GM12891 (cell line): ENCODE results near the gene MAML2.

ENCODE experiments used
- DNase-seq: peaks from one replicate; pipeline ENCODE4 v3.0.0; 2011; ENCODE audit warnings: low spot score; ENCODE audit not compliant: insufficient read length
- FAIRE-seq: peaks from 2 replicates; lab custom pipeline; 2011; peaks lifted over from hg19 to GRCh38; lab: Jason Lieb, UNC
- PAX5 ChIP-seq: IDR thresholded peaks from 2 replicates; pipeline ENCODE4 v1.6.1; 2011; ENCODE audit warnings: low read length, moderate library complexity, mild to moderate bottlenecking; ENCODE audit not compliant: insufficient read depth, severe bottlenecking
- POLR2A ChIP-seq: IDR thresholded peaks from 2 replicates; pipeline ENCODE4 v1.6.1; 2011; ENCODE audit warnings: low read depth, low read length, control low read depth
- POLR2AphosphoS5 ChIP-seq: IDR thresholded peaks from 2 replicates; pipeline ENCODE4 v1.6.1; 2011; ENCODE audit warnings: low read depth, low read length, control low read depth
- POU2F2 ChIP-seq: IDR thresholded peaks from 2 replicates; pipeline ENCODE4 v1.6.1; 2011; ENCODE audit warnings: low read depth, mild to moderate bottlenecking, control low read depth, low read length, moderate library complexity
- SPI1 ChIP-seq: IDR thresholded peaks from 2 replicates; pipeline ENCODE4 v1.6.1; 2011; ENCODE audit warnings: low read depth, low read length, control low read depth
- TAF1 ChIP-seq: IDR thresholded peaks from 2 replicates; pipeline ENCODE4 v1.6.1; 2011; ENCODE audit warnings: low read depth, low read length, control low read depth

MAML2 gene

DNA sequence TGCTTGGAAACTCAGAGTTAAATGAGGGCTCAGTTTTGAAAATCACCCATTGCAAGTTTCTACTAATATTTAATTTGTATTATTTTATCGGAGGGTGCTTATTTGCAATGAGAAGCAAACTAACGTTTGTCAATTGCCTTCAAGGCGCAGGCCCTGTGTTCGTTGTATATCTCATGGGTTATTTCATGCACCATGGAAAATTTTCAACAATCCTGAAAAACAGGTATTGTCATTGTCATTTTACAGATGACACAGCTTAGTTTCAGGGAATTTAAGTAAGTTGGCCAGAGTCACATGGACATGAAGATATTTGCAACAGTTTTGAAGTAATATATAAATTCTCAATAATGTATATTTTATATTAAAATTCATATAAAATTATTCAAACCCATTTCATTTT lies 261.4 kb downstream of the MAML2 start:
- no peak for DNase-seq
- no peak for FAIRE-seq
- TF ChIP-seq POU2F2 (no peak), POLR2AphosphoS5 (no peak)

DNA sequence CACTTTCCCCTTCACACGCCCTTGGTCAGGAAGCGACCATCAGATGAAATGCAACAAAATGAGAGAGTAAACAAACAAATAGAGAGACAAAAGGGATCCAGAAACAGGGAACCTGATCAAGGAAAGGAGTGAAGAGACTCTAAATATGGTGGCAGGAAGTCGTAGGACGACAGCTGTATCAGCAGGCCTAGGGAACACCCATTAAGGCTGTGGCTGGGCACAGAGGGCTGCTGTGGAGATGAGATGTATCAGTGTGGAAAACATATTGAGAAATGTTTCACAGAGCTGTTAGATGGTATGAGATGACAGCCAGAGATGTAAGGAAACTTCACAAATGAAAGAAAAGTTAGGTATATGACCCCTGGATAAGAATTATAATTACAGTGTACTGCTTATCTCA lies 263.3 kb downstream of the MAML2 start:
- no peak for DNase-seq
- FAIRE-seq = no peak

DNA sequence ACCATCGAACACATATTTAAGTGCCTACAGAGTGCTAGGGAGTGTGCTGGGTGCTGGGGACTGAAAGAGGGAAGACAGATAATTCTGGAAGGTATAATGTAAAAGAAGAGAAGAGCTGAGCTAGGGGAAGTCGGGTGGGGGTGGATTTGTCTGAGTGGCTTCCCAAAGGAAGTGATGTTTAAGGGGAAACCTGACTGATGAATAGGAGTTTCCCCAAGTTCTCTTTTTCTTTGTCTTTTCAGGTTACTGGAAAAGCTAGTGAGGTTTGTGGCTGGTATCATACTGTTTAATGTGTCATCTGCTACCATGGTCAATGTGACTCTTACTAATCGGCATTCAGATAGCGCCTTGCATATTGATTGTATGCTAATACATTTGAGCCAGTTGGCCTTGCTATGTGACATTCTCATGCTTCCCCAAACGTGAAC lies 267.4 kb downstream of the MAML2 start:
- TF ChIP-seq PAX5 (peak; percentile 63), POLR2A (no peak), TAF1 (no peak), SPI1 (peak; percentile 59), POU2F2 (peak; percentile 98)
- no peak for DNase-seq
- peak; percentile 90 for FAIRE-seq

More for the DNA sequence above, 263.3 kb downstream of the MAML2 start:
- no peak for TF ChIP-seq POLR2A
- TF ChIP-seq POLR2AphosphoS5 = no peak
- TF ChIP-seq SPI1 = no peak
- TF ChIP-seq TAF1 = no peak
- no peak for TF ChIP-seq POU2F2
- TF ChIP-seq PAX5 = no peak

DNA sequence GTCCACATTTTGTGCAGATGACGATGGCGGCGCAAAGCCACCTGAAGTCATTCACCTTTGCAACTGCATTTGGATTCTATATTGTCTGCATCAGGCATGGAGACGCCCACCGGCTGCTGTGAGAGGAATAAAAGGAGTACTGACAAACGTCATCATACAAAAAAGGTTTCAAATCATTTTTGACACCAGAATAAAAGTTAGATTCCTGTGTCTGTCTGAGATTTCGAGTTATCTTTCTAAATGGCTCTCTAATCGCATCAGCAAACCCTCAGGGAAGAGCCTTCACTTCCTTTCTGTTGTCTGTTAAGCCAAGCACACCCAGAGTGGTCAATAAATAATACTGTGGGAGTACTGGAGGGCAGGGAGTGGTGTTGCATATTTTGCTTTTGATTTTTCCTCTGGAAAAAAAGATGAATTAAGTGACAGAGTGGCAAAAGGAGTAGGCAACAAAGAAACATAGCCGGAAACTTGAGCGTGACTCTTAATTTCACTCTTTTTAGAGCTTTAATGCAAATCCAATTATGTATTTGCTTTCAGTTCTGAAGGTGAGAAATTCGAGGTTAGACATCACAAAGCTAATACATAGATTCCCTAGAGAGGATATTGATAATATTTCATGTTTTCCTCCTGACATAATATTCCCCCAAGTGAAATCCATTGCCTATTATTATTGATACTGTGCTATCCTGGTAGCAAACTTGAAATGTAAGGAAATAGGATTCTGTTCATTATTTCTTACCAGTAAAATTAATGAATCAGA lies 268.3 kb downstream of the MAML2 start:
- peak; percentile 24; the same call in 1 of the 2 replicates for TF ChIP-seq SPI1
- TF ChIP-seq POU2F2 = no peak
- TF ChIP-seq PAX5 = no peak
- DNase-seq = no peak
- FAIRE-seq = no peak

DNA sequence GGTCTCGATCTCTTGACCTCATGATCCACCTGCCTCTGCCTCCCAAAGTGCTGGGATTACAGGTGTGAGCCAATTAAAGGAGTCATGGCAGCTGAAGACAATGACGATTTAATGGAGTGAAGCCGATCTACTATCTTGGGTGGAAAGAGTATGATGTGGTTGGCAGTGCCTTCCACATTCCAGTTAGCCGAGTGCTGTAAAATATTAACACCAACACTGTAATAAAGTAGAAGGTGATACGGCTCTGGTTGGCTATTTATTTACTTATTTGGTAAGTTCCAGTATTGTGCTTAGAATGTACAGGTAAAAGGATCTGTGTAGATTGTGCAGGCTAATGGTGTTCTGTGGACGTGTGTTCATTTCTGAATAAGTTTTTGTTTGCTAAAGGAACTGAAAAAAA lies 269.5 kb downstream of the MAML2 start:
- TF ChIP-seq SPI1 (no peak), POU2F2 (no peak)
- FAIRE-seq (no peak), DNase-seq (no peak)

DNA sequence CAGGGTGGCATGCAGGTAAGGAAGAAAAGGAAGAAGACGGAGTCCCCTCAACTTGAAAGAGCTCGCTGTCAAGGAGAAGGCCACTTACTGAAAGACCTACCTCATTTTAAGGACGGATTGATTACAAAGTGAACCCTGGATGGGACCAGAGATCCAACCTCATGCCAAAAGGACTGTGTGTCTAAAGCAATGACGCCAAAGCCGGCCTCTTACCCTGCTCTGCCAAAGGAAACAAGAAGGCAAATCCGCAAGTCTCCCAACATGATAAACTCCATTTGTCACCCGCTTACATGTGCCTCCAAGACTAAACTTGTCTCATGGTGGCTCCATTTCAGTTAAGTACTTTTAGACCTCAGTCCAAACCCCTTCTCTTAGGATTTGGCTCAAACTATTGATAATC lies 270.4 kb downstream of the MAML2 start:
- DNase-seq (no peak), FAIRE-seq (no peak)
- TF ChIP-seq POLR2AphosphoS5 (no peak), TAF1 (no peak), SPI1 (no peak), POU2F2 (no peak), POLR2A (no peak), PAX5 (no peak)

DNA sequence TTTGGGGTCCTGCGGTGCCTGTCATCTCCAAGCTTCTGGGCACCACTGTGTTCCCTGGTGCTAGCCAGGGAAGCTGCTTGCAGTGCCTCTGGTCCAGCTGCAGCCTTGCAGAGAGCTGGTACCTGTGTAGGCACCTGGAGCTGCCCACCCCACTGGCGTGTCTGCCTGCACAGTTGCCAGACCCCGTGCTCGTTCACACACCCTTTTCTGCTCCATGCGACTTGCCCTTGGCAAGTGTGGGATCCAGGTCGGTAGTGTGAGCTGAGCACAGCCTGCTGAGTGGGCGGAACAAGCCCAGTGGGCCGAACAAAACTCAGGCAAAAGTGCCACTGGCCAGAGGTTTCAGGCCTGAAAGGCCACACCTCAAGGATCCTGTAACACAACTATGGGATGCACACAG lies 272.5 kb downstream of the MAML2 start:
- DNase-seq (no peak), FAIRE-seq (no peak)
- no peak for TF ChIP-seq TAF1
- no peak for TF ChIP-seq POLR2A
- no peak for TF ChIP-seq PAX5
- no peak for TF ChIP-seq POLR2AphosphoS5
- TF ChIP-seq POU2F2 = no peak
- TF ChIP-seq SPI1 = no peak

DNA sequence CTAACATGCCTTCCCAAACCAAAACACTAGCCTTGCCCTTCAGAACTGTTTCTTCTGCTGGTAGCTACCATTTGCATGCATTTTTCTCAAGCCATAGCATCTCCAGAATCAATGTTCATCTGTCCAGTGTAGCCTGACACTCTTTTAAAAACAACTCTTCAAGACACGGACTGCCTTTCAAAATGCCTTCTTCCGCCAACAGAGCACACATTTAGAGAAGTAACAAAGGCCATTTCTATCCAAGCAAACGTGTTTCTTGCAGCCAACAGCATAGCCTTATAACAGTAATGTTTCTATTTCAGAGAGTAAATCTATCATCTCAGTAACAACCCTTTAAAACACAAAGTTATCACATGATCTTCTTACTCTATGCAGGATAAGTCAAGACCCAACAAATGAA lies 275.8 kb downstream of the MAML2 start:
- TF ChIP-seq POLR2AphosphoS5 (no peak), TAF1 (no peak)
- FAIRE-seq (no peak), DNase-seq (no peak)

DNA sequence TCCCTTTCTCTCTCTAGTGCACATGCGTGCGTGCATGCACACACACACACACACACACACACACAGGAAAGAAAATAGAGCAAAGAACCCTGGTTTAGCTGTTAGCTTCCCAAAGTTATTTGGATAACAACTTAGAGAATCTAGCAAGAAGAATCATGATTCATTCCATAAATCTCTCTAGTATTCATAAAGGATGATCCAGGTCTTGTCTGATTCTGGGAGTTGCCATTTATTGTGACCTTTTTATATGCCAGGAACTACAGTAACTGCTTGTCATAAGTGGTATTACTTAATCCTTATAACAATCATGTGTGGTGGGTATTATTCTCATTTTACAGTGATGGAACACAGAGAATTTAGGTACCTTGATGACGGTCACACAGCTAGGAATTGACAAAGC lies 277.6 kb downstream of the MAML2 start:
- no peak for DNase-seq
- TF ChIP-seq POU2F2 = no peak
- no peak for TF ChIP-seq TAF1
- no peak for TF ChIP-seq POLR2A
- TF ChIP-seq POLR2AphosphoS5 = no peak
- no peak for TF ChIP-seq SPI1
- TF ChIP-seq PAX5 = no peak

DNA sequence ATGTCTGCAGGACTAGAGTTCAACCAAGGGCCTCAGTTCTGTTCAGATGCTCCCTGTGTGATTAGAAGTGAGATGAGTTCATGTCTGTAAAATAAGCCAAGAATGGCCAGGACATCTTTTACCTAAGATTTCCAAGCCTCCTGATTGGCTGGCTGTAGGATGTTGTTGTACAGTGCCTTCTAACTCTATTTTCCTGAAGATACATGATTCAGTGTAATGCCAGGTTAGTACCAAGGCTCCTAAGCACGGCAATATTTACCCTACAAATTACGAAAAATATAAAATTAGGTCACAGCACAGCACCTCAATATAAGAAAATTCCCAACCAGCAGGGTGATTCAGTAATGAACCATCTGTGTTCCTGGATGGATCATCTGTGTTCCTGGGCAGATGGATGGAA lies 279.1 kb downstream of the MAML2 start:
- DNase-seq (no peak), FAIRE-seq (no peak)
- TF ChIP-seq PAX5 (no peak), POU2F2 (no peak), TAF1 (no peak), SPI1 (no peak), POLR2AphosphoS5 (no peak), POLR2A (no peak)

More for the DNA sequence above, 277.6 kb downstream of the MAML2 start:
- FAIRE-seq = no peak

DNA sequence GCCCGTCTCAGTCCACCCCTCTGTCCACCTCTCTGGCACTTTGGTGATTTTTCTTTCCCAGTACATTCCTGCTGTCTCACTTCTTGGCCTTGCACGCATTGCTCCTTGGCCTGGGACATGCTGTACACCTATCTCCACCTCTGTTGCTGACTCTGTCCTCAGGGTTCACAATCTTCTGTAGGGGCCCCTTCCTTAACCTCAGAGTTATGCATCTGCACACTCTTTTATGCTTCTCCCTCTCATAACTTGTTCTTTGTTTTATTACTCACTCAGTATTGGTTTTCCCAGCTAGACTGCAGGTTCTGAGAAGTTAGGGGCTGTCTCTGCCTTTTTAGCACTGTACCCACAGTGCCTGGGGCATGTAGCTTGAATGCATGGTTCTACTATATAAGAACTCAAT lies 279.9 kb downstream of the MAML2 start:
- DNase-seq (no peak), FAIRE-seq (peak; percentile 43)
- TF ChIP-seq POU2F2 = no peak
- TF ChIP-seq PAX5 = no peak
- TF ChIP-seq TAF1 = no peak
- TF ChIP-seq POLR2A = no peak
- TF ChIP-seq POLR2AphosphoS5 = no peak
- TF ChIP-seq SPI1 = no peak

DNA sequence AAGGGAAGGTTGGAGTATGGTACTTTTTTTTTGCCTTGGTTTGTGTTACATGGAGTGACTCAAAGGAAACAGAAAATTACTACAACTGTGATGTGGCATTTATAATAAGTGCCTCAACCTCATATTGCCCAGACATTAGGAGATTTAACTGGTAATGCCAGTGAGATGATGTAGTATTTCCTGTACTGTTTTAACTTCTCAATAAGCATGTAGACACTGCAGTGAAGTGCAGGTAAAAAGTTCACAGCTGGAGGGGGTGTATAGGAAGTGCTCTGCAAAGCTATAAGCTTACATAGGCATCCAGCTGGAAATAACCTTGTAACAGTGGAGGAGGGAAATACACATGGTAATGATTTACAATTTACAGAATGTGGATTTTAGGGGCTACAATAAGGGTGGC lies 280.9 kb downstream of the MAML2 start:
- DNase-seq (no peak), FAIRE-seq (peak; percentile 35)
- no peak for TF ChIP-seq POLR2A
- TF ChIP-seq POU2F2 = no peak
- TF ChIP-seq PAX5 = no peak
